ENCODE measurements around the gene SLC7A9. TPM values are rescaled to one million over a fixed set of nuclear protein-coding genes. Genes with fewer than 3 reads are reported as not detected.

The SLC7A9 gene
- total RNA-seq, 2 experiments from 2014 or later = not detected

DNA sequence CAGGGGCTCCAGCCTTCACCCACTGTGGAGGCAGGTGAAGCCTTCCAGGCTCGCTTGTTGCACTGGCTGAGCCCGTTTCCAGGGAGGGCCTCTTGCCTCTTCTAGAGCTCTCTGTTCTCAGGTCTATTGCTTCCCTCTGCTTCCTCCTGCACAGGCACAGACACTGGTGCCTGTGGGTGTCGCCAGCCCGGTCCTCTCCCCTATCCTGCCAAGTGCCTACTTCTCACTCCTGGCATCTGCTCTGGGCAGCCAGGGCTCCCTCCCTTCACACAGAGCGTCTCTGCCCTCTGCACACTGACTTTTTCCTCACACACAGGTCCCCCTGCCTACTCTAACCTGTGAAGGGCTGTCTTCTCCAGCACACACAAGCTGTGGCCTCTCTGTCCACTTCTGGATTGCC is 60.3 kb downstream of the SLC7A9 start:
- DNase-seq (ENCODE audit: low spot score) = no peak
- no peak overlapping the region for H3K27ac ChIP-seq (ENCODE audit: low read depth, low read length, poor library complexity, severe bottlenecking)
- H3K79me2 ChIP-seq (ENCODE audit: insufficient read depth, low read depth, low read length) = no peaks in the 10 kb centered on the region
- no peak overlapping the region for H3K4me3 ChIP-seq (ENCODE audit: low read depth, low read length, poor library complexity, severe bottlenecking)
- no peaks in the 10 kb centered on the region for H4K20me1 ChIP-seq (ENCODE audit: insufficient read depth, low read length)
- no peak overlapping the region for H3K4me2 ChIP-seq (ENCODE audit: low read length)
- no TSS peak for BruUV-seq (replicated peaks)
- intact Hi-C loops (cut with micrococcal nuclease; ENCODE audit: unreplicated experiment) = no loop called here
- H3K9me3 ChIP-seq (ENCODE audit: low read length) = no peaks in the 10 kb centered on the region
- ChIA-PET POLR2A (interaction anchor here (0.6 kb wide), 1 partner anchor 646 kb away, joined by 3 read pairs; no protein-coding TSS in a partner anchor), CTCF (ENCODE audit: unreplicated experiment) (no interaction called here)
- H3K4me1 ChIP-seq (ENCODE audit: insufficient read depth, low read length, poor library complexity, severe bottlenecking) = no peaks in the 10 kb centered on the region
- TF ChIP-seq EZH2phosphoT487 (IDR thresholded peaks at IDR 0.05; ENCODE audit: borderline replicate concordance, low read depth, low read length) = no peak
- TF ChIP-seq, protein P1, sequence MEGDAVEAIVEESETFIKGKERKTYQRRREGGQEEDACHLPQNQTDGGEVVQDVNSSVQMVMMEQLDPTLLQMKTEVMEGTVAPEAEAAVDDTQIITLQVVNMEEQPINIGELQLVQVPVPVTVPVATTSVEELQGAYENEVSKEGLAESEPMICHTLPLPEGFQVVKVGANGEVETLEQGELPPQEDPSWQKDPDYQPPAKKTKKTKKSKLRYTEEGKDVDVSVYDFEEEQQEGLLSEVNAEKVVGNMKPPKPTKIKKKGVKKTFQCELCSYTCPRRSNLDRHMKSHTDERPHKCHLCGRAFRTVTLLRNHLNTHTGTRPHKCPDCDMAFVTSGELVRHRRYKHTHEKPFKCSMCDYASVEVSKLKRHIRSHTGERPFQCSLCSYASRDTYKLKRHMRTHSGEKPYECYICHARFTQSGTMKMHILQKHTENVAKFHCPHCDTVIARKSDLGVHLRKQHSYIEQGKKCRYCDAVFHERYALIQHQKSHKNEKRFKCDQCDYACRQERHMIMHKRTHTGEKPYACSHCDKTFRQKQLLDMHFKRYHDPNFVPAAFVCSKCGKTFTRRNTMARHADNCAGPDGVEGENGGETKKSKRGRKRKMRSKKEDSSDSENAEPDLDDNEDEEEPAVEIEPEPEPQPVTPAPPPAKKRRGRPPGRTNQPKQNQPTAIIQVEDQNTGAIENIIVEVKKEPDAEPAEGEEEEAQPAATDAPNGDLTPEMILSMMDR (conservative IDR thresholded peaks at IDR 0.05; ENCODE audit: low read length) = no peak
- no peaks in the 10 kb centered on the region for H3K9me2 ChIP-seq (ENCODE audit: insufficient read depth, low read length)
- no peak overlapping the region for H2AFZ ChIP-seq (ENCODE audit: low read length)
- H3K36me3 ChIP-seq (ENCODE audit: insufficient read depth, low read length) = no peaks in the 10 kb centered on the region

DNA sequence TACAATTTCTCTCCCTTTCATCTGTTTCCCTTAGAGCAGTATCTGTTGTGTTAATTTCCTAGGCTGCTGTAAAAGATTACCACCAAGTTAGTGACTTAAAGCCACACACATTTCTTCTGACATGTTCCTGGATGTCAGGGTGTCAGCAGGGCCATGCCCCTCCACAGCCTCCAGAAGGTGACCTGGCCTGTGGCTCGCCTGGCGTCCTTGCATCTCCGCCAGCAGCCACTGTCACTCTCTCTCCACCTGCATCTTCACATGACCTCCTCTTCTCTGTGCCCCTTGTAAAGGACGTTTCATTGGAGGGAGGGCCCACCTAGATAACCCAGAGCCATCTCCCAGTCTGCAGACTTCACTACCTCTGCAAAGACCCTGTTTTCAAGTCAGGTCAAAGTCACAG is 61.3 kb downstream of the SLC7A9 start:
- no peaks in the 10 kb centered on the region for H3K79me2 ChIP-seq (ENCODE audit: insufficient read depth, low read depth, low read length)
- TF ChIP-seq, protein P1 (conservative IDR thresholded peaks at IDR 0.05; ENCODE audit: low read length) = no peak
- no peak for TF ChIP-seq EZH2phosphoT487 (IDR thresholded peaks at IDR 0.05; ENCODE audit: borderline replicate concordance, low read depth, low read length)
- intact Hi-C loops (cut with micrococcal nuclease; ENCODE audit: unreplicated experiment) = no loop called here
- no peak overlapping the region for H3K27ac ChIP-seq (ENCODE audit: low read depth, low read length, poor library complexity, severe bottlenecking)
- H3K4me2 ChIP-seq (ENCODE audit: low read length) = no peak overlapping the region
- H3K36me3 ChIP-seq (ENCODE audit: insufficient read depth, low read length) = no peaks in the 10 kb centered on the region
- no peak for DNase-seq (ENCODE audit: low spot score)
- H3K4me1 ChIP-seq (ENCODE audit: insufficient read depth, low read length, poor library complexity, severe bottlenecking) = no peaks in the 10 kb centered on the region
- no peaks in the 10 kb centered on the region for H4K20me1 ChIP-seq (ENCODE audit: insufficient read depth, low read length)
- ChIA-PET POLR2A (no interaction called here), CTCF (ENCODE audit: unreplicated experiment) (no interaction called here)
- BruUV-seq (replicated peaks) = no TSS peak
- H3K9me3 ChIP-seq (ENCODE audit: low read length) = no peaks in the 10 kb centered on the region
- no peaks in the 10 kb centered on the region for H3K9me2 ChIP-seq (ENCODE audit: insufficient read depth, low read length)
- H3K4me3 ChIP-seq (ENCODE audit: low read depth, low read length, poor library complexity, severe bottlenecking) = no peak overlapping the region
- H2AFZ ChIP-seq (ENCODE audit: low read length) = no peak overlapping the region

DNA sequence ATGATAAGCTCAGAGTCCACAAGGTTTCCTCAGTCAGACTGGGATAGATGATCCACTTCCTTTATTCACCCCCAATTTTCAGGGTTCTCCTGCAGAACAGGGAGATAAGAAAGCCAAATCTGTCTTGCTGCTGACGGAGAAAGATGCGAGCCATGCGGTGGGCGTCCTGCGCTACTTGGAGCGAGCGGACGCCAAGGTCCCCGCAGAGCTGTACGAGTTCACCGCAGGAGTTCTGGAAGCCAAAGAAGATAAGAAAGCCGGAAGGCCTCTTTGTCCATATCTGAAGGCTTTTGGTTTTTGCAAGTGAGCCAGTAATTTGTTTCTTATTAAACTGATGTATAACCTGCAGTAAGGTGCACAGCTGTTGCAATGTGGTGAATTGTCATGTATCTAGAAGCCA is 66.7 kb downstream of the SLC7A9 start:
- no peaks in the 10 kb centered on the region for H3K9me2 ChIP-seq (ENCODE audit: insufficient read depth, low read length)
- H3K4me3 ChIP-seq (ENCODE audit: low read depth, low read length, poor library complexity, severe bottlenecking) = no peak overlapping the region
- intact Hi-C loops (cut with micrococcal nuclease; ENCODE audit: unreplicated experiment) = no loop called here
- ChIA-PET POLR2A (no interaction called here), CTCF (ENCODE audit: unreplicated experiment) (no interaction called here)
- DNase-seq (ENCODE audit: low spot score) = no peak
- no peaks in the 10 kb centered on the region for H3K9me3 ChIP-seq (ENCODE audit: low read length)
- TF ChIP-seq, protein P1 (conservative IDR thresholded peaks at IDR 0.05; ENCODE audit: low read length) = no peak
- TF ChIP-seq EZH2phosphoT487 (IDR thresholded peaks at IDR 0.05; ENCODE audit: borderline replicate concordance, low read depth, low read length) = no peak
- no peaks in the 10 kb centered on the region for H3K79me2 ChIP-seq (ENCODE audit: insufficient read depth, low read depth, low read length)
- no peak overlapping the region for H3K4me2 ChIP-seq (ENCODE audit: low read length)
- BruUV-seq (replicated peaks) = no TSS peak
- no peaks in the 10 kb centered on the region for H3K36me3 ChIP-seq (ENCODE audit: insufficient read depth, low read length)
- H3K27ac ChIP-seq (ENCODE audit: low read depth, low read length, poor library complexity, severe bottlenecking) = no peak overlapping the region
- no peaks in the 10 kb centered on the region for H4K20me1 ChIP-seq (ENCODE audit: insufficient read depth, low read length)
- no peak overlapping the region for H2AFZ ChIP-seq (ENCODE audit: low read length)
- no peaks in the 10 kb centered on the region for H3K4me1 ChIP-seq (ENCODE audit: insufficient read depth, low read length, poor library complexity, severe bottlenecking)
